Right lobe of liver (tissue), 6 donors: ENCODE results near the gene ZFAND3. TPM values are rescaled to one million over a fixed set of nuclear protein-coding genes. Genes with fewer than 3 reads are reported as not detected.
A peak's percentile ranks its signal among the peaks of the same experiment; 100 is the strongest.

Source experiments
- ATAC-seq, 4 donors: fragments of 200-7000 bp; cut with Tn5 transposase; one replicate each; pipeline ENCODE4 v1.9.1; 2020; ENCODE audit warnings: mild to moderate bottlenecking in 4 of 4, moderate library complexity in 4 of 4
- DNase-seq, 3 donors: peaks; one replicate each; pipeline ENCODE4 v3.0.0-alpha.2; 2020
- H3K27ac ChIP-seq, 3 donors: fragments of 200-600 bp; one replicate each; pipeline ENCODE4 v1.8.0; 2022
- H3K27me3 ChIP-seq, 2 donors: fragments of 200-600 bp; one replicate each; pipeline ENCODE4 v1.8.0; 2022
- H3K36me3 ChIP-seq, 4 donors: fragments of 200-600 bp; sonication (generic) in 1 of 4; one replicate each; pipeline versions ENCODE4 v1.5.1 to v1.8.0; 2017 to 2022; ENCODE audit warnings: control low read depth in 1 of 4
- H3K4me1 ChIP-seq, 4 donors: fragments of 200-600 bp; sonication (generic) in 1 of 4; one replicate each; pipeline versions ENCODE4 v1.5.1 to v1.8.0; 2017 to 2022; ENCODE audit warnings: control low read depth in 1 of 4
- H3K4me3 ChIP-seq, 3 donors: fragments of 200-600 bp; one replicate each; pipeline ENCODE4 v1.8.0; 2022
- H3K9me3 ChIP-seq, 4 donors: fragments of 200-600 bp; sonication (generic) in 1 of 4; one replicate each; pipeline versions ENCODE4 v1.5.1 to v1.8.0; 2017 to 2022; ENCODE audit warnings: control low read depth in 1 of 4
- POLR2A ChIP-seq: fragments of 450-650 bp; IDR thresholded peaks from one replicate; pipeline ENCODE4 v1.6.1; 2017; ENCODE audit warnings: antibody characterized with exemption, mild to moderate bottlenecking
- WGBS: methylation state at CpG from one replicate; pipeline ENCODE4 v1.1.6; 2018; ENCODE audit warnings: low coverage, low lambda C conversion rate; ENCODE audit not compliant: insufficient coverage; ENCODE audit errors: missing lambda C conversion rate; 5-methylcytosine and 5-hydroxymethylcytosine counted together
- intact Hi-C, 2 donors: fragments of 100-400 bp; cut with DNase I; formaldehyde crosslinking; loops; one replicate each; pipeline versions ENCODE4 v1.11.2 to v1.14.1; 2022
- total RNA-seq, 6 experiments: library from RNA; depleted of rRNA in 2 of 6; stranded (reverse); fragments of >200 nt in 2 of 6; fragmentation: NEBNext Ultra II Directional in 3 of 6; extraction: Animal tissue kit (Norgen Biotek cat#: 25700) in 3 of 6; gene quantifications; one replicate each; pipeline versions ENCODE4 v1.1.0 to v1.2.4, GENCODE V29; 2016 to 2023
- TF ChIP-seq, protein P1 (sequence below), 4 donors: fragments of 200-600 bp in 3 of 4; fragments of 450-650 bp in 1 of 4; IDR thresholded peaks; one replicate each; pipeline versions ENCODE4 v1.5.1 to v1.8.0; 2016 to 2022; ENCODE audit warnings: antibody characterized with exemption in 4 of 4, mild to moderate bottlenecking in 2 of 4
- donor health status: DM: no; HTN: yes; CAD: no.
- donor health status: DM: no; HTN: no; CAD: no.
- donor health status: DM: no; HTN: no; CAD: no.
- donor health status: DM: no; HTN: yes; CAD: no.
- donor health status: DM: no; HTN: yes; CAD: no.

Gene ZFAND3
- total RNA-seq, 6 experiments from 2014 or later: 43.1 to 66.5 (median 53.2) TPM

DNA sequence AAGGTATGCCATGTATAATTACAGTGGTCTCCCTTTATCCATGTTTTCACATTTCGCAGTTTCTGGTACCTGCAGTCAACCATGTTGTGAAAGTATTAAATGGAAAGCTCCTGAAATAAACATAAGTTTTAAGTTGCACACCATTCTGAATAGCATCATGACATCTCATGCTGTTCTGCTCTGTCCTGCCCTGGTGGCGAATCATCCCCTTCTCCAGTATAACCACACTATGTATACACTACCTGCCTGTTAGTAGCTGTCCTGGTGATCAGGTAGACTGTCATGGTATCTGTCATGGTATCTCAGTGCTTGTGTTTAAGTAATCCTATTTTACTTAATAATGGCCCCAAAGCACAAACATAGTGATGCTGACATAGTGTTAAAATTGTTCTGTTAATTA is 97.1 kb downstream of the ZFAND3 start:
- Histone ChIP-seq H3K4me1 (peaks cover 0 to 15% (median 0%) of the 10 kb centered on the region in 4 donors), H3K27me3 (no peaks in the 10 kb centered on the region), H3K36me3 (peaks cover 0 to 4% (median 0%) of the 10 kb centered on the region in 4 donors), H3K27ac (no peak overlapping the region), H3K9me3 (no peaks in the 10 kb centered on the region), H3K4me3 (no peak overlapping the region)
- intact Hi-C loops: no loop called here
- no peak for DNase-seq
- no peak for TF ChIP-seq POLR2A
- TF ChIP-seq, protein P1, sequence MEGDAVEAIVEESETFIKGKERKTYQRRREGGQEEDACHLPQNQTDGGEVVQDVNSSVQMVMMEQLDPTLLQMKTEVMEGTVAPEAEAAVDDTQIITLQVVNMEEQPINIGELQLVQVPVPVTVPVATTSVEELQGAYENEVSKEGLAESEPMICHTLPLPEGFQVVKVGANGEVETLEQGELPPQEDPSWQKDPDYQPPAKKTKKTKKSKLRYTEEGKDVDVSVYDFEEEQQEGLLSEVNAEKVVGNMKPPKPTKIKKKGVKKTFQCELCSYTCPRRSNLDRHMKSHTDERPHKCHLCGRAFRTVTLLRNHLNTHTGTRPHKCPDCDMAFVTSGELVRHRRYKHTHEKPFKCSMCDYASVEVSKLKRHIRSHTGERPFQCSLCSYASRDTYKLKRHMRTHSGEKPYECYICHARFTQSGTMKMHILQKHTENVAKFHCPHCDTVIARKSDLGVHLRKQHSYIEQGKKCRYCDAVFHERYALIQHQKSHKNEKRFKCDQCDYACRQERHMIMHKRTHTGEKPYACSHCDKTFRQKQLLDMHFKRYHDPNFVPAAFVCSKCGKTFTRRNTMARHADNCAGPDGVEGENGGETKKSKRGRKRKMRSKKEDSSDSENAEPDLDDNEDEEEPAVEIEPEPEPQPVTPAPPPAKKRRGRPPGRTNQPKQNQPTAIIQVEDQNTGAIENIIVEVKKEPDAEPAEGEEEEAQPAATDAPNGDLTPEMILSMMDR (IDR thresholded peaks at IDR 0.05): no peak
- no peak for ATAC-seq
- WGBS: 100% methylated on average over 2 of the region's 2 CpGs

DNA sequence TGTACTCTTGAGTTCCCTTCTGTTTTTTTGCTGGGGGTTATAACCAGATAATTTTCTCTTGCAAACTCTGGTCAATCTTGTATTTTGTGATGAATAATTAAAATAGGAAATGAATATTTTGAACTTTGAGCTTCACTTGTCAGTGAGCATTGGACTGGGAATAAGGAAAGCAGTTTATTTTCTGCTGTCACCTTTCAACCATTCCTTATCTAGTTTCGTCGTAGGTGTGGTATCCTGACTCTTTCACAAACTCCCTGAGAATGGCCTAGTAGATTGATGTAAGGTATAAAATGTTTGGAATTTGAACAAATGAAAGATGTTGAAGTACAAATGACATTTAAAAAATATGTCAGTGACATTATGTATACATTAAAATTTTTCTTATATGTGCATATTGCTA is 98.0 kb downstream of the ZFAND3 start:
- 42% methylated on average over 2 of the region's 2 CpGs for WGBS
- no peak for TF ChIP-seq POLR2A
- TF ChIP-seq, protein P1 (IDR thresholded peaks at IDR 0.05): no peak
- Histone ChIP-seq H3K4me1 (peaks cover 0 to 12% (median 0%) of the 10 kb centered on the region in 4 donors), H3K9me3 (no peaks in the 10 kb centered on the region), H3K27me3 (no peaks in the 10 kb centered on the region), H3K27ac (no peak overlapping the region), H3K36me3 (peaks cover 0 to 4% (median 0%) of the 10 kb centered on the region in 4 donors), H3K4me3 (no peak overlapping the region)
- no peak for DNase-seq
- intact Hi-C loops: no loop called here
- ATAC-seq: no peak

DNA sequence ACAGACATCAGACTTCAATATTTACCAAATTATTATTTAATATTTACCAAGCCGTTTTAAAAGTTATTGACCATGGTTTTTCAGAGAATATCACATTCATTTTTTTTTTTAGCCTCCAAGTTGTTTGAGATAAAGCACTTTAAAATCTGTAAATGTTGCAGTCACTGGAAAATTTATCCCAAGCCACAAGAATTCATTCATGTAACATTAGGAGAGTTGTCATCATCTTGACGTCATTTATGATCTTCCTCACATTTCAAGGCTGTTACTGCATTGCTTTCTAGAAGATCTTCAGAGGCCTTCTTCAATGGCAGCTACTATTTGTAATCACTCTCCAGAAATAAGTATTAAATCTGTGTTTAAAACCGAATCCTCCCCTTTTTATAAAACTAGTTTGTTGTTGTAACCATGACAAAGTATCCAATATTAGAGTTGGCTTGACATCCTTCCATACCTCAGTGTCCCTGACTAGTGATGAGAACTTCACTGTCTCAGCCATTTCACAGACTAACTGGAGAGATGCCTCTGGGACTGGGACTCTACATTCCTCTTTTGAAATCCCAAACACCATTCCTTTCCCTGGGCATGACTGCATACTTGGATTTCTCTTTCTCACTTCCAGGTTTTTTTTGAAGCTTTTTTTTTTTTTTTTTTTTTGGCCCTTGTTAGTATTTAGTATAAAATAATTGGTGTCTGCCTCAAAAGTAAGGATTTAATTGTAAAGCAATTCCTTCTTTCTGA is 100.1 kb downstream of the ZFAND3 start:
- no peak for ATAC-seq

DNA sequence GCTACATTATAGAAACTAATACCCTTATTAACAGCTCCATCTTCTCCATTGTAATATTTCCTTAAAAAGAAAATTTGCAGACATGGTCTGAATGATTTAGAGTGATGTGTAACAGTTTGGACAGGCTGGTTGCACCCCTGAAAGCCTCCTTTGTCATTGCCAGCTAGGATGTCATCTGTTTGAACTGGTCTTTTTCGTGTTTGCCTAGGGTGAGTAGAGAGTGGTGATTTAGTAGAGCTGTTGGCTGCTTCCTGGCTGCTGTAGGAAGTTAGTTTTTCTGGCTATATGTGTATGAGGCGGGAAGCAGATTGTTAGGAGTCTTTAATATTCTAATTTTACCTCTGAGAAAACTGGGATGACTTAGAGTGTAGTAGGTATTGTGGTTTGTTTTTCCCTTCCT is 101.1 kb downstream of the ZFAND3 start:
- Histone ChIP-seq H3K27ac (no peak overlapping the region), H3K4me1 (peaks cover 0 to 10% (median 0%) of the 10 kb centered on the region in 4 donors), H3K36me3 (peaks cover 0 to 4% (median 0%) of the 10 kb centered on the region in 4 donors), H3K27me3 (no peaks in the 10 kb centered on the region), H3K4me3 (no peak overlapping the region), H3K9me3 (no peaks in the 10 kb centered on the region)
- intact Hi-C loops: no loop called here
- DNase-seq (no peak), ATAC-seq (peak; percentile 55 to 83 (median 62))
- WGBS: 17% methylated on average over 1 of the region's 2 CpGs
- no peak for TF ChIP-seq POLR2A

More for the DNA sequence above, 100.1 kb downstream of the ZFAND3 start:
- peaks cover 0 to 9% (median 0%) of the 10 kb centered on the region in 4 donors for H3K4me1 ChIP-seq
- H3K4me3 ChIP-seq: no peak overlapping the region
- DNase-seq: no peak
- peaks cover 0 to 4% (median 0%) of the 10 kb centered on the region in 4 donors for H3K36me3 ChIP-seq
- WGBS: 95% methylated on average over 3 of the region's 3 CpGs
- H3K27me3 ChIP-seq: no peaks in the 10 kb centered on the region
- intact Hi-C loops: no loop called here
- H3K27ac ChIP-seq: no peak overlapping the region
- TF ChIP-seq, protein P1 (IDR thresholded peaks at IDR 0.05): no peak
- no peaks in the 10 kb centered on the region for H3K9me3 ChIP-seq

DNA sequence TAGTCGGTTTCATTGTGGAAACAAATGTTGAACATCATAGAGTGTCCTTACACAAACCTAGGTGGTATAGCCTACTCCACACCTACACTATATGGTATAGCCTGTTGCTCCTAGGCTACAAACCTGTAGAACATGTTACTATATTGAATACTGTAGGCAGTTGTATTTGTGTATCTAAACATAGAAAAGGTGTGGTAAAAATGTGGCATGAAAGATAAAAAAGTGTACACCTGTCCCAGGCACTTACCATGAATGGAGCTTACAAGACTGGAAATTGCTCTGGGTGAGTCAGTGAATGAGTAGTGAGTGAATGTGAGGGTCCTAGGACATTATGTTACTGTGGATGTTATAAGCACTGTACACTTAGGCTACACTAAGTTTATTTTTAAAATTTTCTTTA is 103.0 kb downstream of the ZFAND3 start:
- no peaks in the 10 kb centered on the region for H3K27me3 ChIP-seq

More for the DNA sequence above, 103.0 kb downstream of the ZFAND3 start:
- TF ChIP-seq, protein P1 (IDR thresholded peaks at IDR 0.05): no peak
- TF ChIP-seq POLR2A: no peak
- Histone ChIP-seq H3K9me3 (no peaks in the 10 kb centered on the region), H3K36me3 (no peaks in the 10 kb centered on the region), H3K4me1 (peaks cover 0 to 29% (median 4%) of the 10 kb centered on the region in 4 donors), H3K27ac (no peak overlapping the region), H3K4me3 (no peak overlapping the region)
- DNase-seq (no peak), ATAC-seq (no peak)
- 100% methylated on average over 1 of the region's 1 CpG for WGBS
- intact Hi-C loops: no loop called here
